GM12878 (cell line): ENCODE data around the gene GABRQ. TPM values are rescaled to one million over a fixed set of nuclear protein-coding genes. Genes with fewer than 3 reads are reported as not detected.
"Not testable (repeated sequence)": the region's sequence is repeated elsewhere in the genome, so short reads cannot be mapped to it uniquely, and the experiment has no call there.

Experiments
- ATAC-seq: fragments of 200-7000 bp; cut with Tn5 transposase; 3 replicates; pipeline ENCODE4 v1.9.1; 2020; ENCODE audit warnings: mild to moderate bottlenecking, moderate library complexity
- BruUV-seq: library from RNA; stranded (reverse); fragments of 400-500 nt; replicated peaks from 2 replicates; lab custom pipeline; 2021; lab: Mats Ljungman, UMichigan
- CTCF ChIA-PET: fragments of 300-600 bp; sonication (Branson Sonifier 250); formaldehyde crosslinking; extraction: SDS; loops from one replicate; lab custom pipeline; 2021; ENCODE audit warnings: inconsistent platforms; lab: Yijun Ruan, JAX
- POLR2A ChIA-PET: fragments of 350-600 bp; formaldehyde crosslinking; extraction: SDS; loops from one replicate; lab custom pipeline; 2021; ENCODE audit warnings: inconsistent platforms; lab: Charles Lee
- RAD21 ChIA-PET: fragments of 300-600 bp; sonication (Branson Sonifier 250); formaldehyde crosslinking; loops from one replicate; lab custom pipeline; 2023; ENCODE audit warnings: antibody characterized with exemption; ENCODE audit not compliant: unreplicated experiment; lab: Charles Lee
- SMC1A ChIA-PET: fragments of 300-600 bp; sonication (Branson Sonifier 250); formaldehyde crosslinking; loops from one replicate; lab custom pipeline; 2023; ENCODE audit not compliant: unreplicated experiment, uncharacterized antibody; lab: Charles Lee
- DNase-seq: peaks from one replicate; pipeline ENCODE4 v3.0.0-alpha.2; 2011; ENCODE audit warnings: low read depth, low spot score
- FAIRE-seq: peaks from 3 replicates; lab custom pipeline; 2011; peaks lifted over from hg19 to GRCh38; lab: Jason Lieb, UNC
- H2AFZ ChIP-seq: 2 replicates; pipeline ENCODE4 v1.6.0; 2011; ENCODE audit warnings: low read depth, low read length, control low read depth; ENCODE audit not compliant: control insufficient read depth
- H3K27ac ChIP-seq: 2 replicates; pipeline ENCODE4 v1.5.1; 2011; ENCODE audit warnings: control low read depth; ENCODE audit not compliant: control insufficient read depth, insufficient read depth
- H3K27me3 ChIP-seq, 2 experiments: replicated peaks in 1 of 2; 2 replicates each; pipeline versions ENCODE4 v1.6.0 to v1.6.1; 2011; ENCODE audit warnings: low read length in 1 of 2; ENCODE audit not compliant: control insufficient read depth in 2 of 2, insufficient read depth in 2 of 2
- H3K36me3 ChIP-seq, 2 experiments: 2 replicates each; pipeline ENCODE4 v1.5.1; 2011; ENCODE audit warnings: low read length in 1 of 2; ENCODE audit not compliant: control insufficient read depth in 2 of 2, insufficient read depth in 2 of 2
- H3K4me1 ChIP-seq: 2 replicates; pipeline ENCODE4 v1.6.1; 2011; ENCODE audit warnings: mild to moderate bottlenecking, low read length, moderate library complexity, mixed read lengths; ENCODE audit not compliant: control insufficient read depth, insufficient read depth
- H3K4me2 ChIP-seq: 2 replicates; pipeline ENCODE4 v1.6.0; 2011; ENCODE audit warnings: control low read depth; ENCODE audit not compliant: control insufficient read depth, insufficient read depth
- H3K4me3 ChIP-seq: fragments of 200-600 bp; sonication (generic); 2 replicates; pipeline ENCODE4 v1.5.1; 2016
- H3K79me2 ChIP-seq: 2 replicates; pipeline ENCODE4 v1.6.0; 2011; ENCODE audit warnings: low read length; ENCODE audit not compliant: control insufficient read depth, insufficient read depth
- H3K9ac ChIP-seq: 2 replicates; pipeline ENCODE4 v1.8.0; 2011; ENCODE audit warnings: low read length, control low read depth, mixed read lengths; ENCODE audit not compliant: control insufficient read depth, insufficient read depth
- H3K9me3 ChIP-seq: replicated peaks from 3 replicates; pipeline ENCODE4 v1.5.1; 2011; ENCODE audit warnings: mild to moderate bottlenecking, low read length; ENCODE audit not compliant: control insufficient read depth, insufficient read depth
- H4K20me1 ChIP-seq: 2 replicates; pipeline ENCODE4 v1.6.0; 2011; ENCODE audit not compliant: control insufficient read depth, insufficient read depth
- PRDM15 ChIP-seq: fragments of 450-650 bp; formaldehyde crosslinking; IDR thresholded peaks from 2 replicates; pipeline ENCODE4 v1.4.0; 2020; ENCODE audit warnings: mild to moderate bottlenecking, moderate library complexity
- RELB ChIP-seq: fragments of 450-650 bp; IDR thresholded peaks from 2 replicates; pipeline ENCODE4 v1.6.1; 2017; ENCODE audit warnings: low read depth, mild to moderate bottlenecking, moderate library complexity
- WGBS: methylation state at CpG from one replicate; pipeline ENCODE4 v1.1.6; 2016; ENCODE audit warnings: low lambda C conversion rate; ENCODE audit not compliant: insufficient replicate concordance, insufficient coverage; ENCODE audit errors: missing lambda C conversion rate; 5-methylcytosine and 5-hydroxymethylcytosine counted together
- in situ Hi-C: fragments of 300-500 bp; cut with MboI; formaldehyde crosslinking; loops from 9 replicates; pipeline ENCODE4 v1.14.3; 2018; ENCODE audit warnings: mixed read lengths
- intact Hi-C: fragments of 100-400 bp; cut with micrococcal nuclease; formaldehyde crosslinking; loops from one replicate; pipeline ENCODE4 v1.14.2; 2022; ENCODE audit not compliant: unreplicated experiment
- polyA plus RNA-seq, 11 experiments: library from polyadenylated mRNA; depleted of rRNA in 4 of 11; unstranded in 6 of 11; stranded (reverse) in 5 of 11; fragments of >200 nt; fragmentation: Nextera tagmentation in 4 of 11; fragmentation: Illumina TruSeq in 1 of 11; extraction: Ambion mirVana in 4 of 11; extraction: Trizol in 1 of 11; gene quantifications; 1 replicate in 1 of 11; 2 replicates in 10 of 11; pipeline versions ENCODE4 v1.2.1 to v1.2.3, GENCODE V29; 2011 to 2016; ENCODE audit warnings: inconsistent platforms in 2 of 11, missing spikeins in 2 of 11, low read depth in 1 of 11
- total RNA-seq, 4 experiments: library from RNA; depleted of rRNA in 3 of 4; stranded (reverse); fragments of >200 nt in 3 of 4; fragmentation: Illumina TruSeq in 1 of 4; extraction: Trizol in 1 of 4; gene quantifications; 2 replicates each; pipeline versions ENCODE4 v1.2.1 to v1.2.3, GENCODE V29; 2013 to 2021

The GABRQ gene
- total and polyA plus RNA-seq, 10 of the 15 experiments (the other 5 are each of a cell fraction or from before 2014, with no cell fraction given): 0.04 TPM; not detected in 9

- TF ChIP-seq PRDM15 (CRISPR knock-in tag) (no peak), RELB (no peak)
- TF ChIP-seq, all 136 proteins: peak for 0
These were observed 36.4 kb downstream of the GABRQ start (continued) for GRCh38 chrX:152674135-152674534.

GRCh38 chrX:152674652-152675051 lies 37.0 kb downstream of the GABRQ start:
- WGBS: 61% methylated on average over 3 of the region's 3 CpGs
- H3K27ac ChIP-seq, H3K36me3 ChIP-seq, H3K79me2 ChIP-seq, CTCF ChIA-PET, H2AFZ ChIP-seq, RAD21 ChIA-PET, ATAC-seq, H3K4me3 ChIP-seq, H3K27me3 ChIP-seq, DNase-seq, SMC1A ChIA-PET, H4K20me1 ChIP-seq, POLR2A ChIA-PET, H3K9ac ChIP-seq, H3K9me3 ChIP-seq, FAIRE-seq, H3K4me1 ChIP-seq, H3K4me2 ChIP-seq, intact Hi-C loops, BruUV-seq: not testable (repeated sequence)
- in situ Hi-C loops: loop anchor here (25.0 kb wide), 1 partner anchor 88 kb away; the partner anchor contains the start of genes CSAG3, MAGEA2 and MAGEA6

GRCh38 chrX:152681012-152681411 lies 43.3 kb downstream of the GABRQ start:
- RAD21 ChIA-PET, H3K79me2 ChIP-seq, H3K9ac ChIP-seq, SMC1A ChIA-PET, intact Hi-C loops, BruUV-seq, H3K36me3 ChIP-seq, H2AFZ ChIP-seq, H3K4me2 ChIP-seq, H3K4me3 ChIP-seq, POLR2A ChIA-PET, in situ Hi-C loops, H3K27me3 ChIP-seq, H3K27ac ChIP-seq, H4K20me1 ChIP-seq, CTCF ChIA-PET, H3K9me3 ChIP-seq, DNase-seq, H3K4me1 ChIP-seq: not testable (repeated sequence)
- no CpG with 5 or more reads among the region's 3 CpGs for WGBS
- FAIRE-seq (peak; percentile 91), ATAC-seq (peak; percentile 91)
